Sigmoid colon (tissue), 7 donors: Measurements from ENCODE around the gene CIITA. TPM values are rescaled to one million over a fixed set of nuclear protein-coding genes. Genes with fewer than 3 reads are reported as not detected.

Experiments
- DNase-seq: peaks from one replicate; pipeline ENCODE4 v3.0.0-alpha.2; 2019
- H3K27ac ChIP-seq, 4 donors: fragments of 200-600 bp; sonication (generic); one replicate each; pipeline ENCODE4 v1.5.1; 2016 to 2019; ENCODE audit warnings: mild to moderate bottlenecking in 1 of 4
- H3K27me3 ChIP-seq, 3 donors: fragments of 200-600 bp; sonication (generic); one replicate each; pipeline ENCODE4 v1.5.1; 2019; ENCODE audit warnings: mild to moderate bottlenecking in 1 of 3
- H3K36me3 ChIP-seq, 4 donors: fragments of 200-600 bp; sonication (generic); one replicate each; pipeline ENCODE4 v1.5.1; 2016 to 2019
- H3K4me1 ChIP-seq, 4 donors: fragments of 200-600 bp; sonication (generic); one replicate each; pipeline ENCODE4 v1.5.1; 2017 to 2019
- H3K4me3 ChIP-seq, 4 donors: fragments of 200-600 bp; sonication (generic); one replicate each; pipeline ENCODE4 v1.5.1; 2017 to 2019; ENCODE audit warnings: mild to moderate bottlenecking in 2 of 4, moderate library complexity in 1 of 4
- H3K9me3 ChIP-seq, 4 donors: fragments of 200-600 bp in 3 of 4; sonication (generic) in 3 of 4; one replicate each; pipeline versions ENCODE4 v1.5.1 to v1.6.1; 2013 to 2019
- CTCF ChIP-seq, 4 experiments: fragments of 450-650 bp in 3 of 4; fragments of 200-600 bp in 1 of 4; IDR thresholded peaks; one replicate each; pipeline ENCODE4 v1.5.1; 2016 to 2019; ENCODE audit warnings: antibody characterized with exemption in 4 of 4, mild to moderate bottlenecking in 3 of 4, moderate library complexity in 2 of 4
- EP300 ChIP-seq, 4 donors: sonication (generic); formaldehyde crosslinking; IDR thresholded peaks; one replicate each; pipeline ENCODE4 v1.6.1; 2017; ENCODE audit warnings: antibody characterized with exemption in 4 of 4
- POLR2A ChIP-seq, 2 donors: fragments of 450-650 bp; IDR thresholded peaks; one replicate each; pipeline ENCODE4 v1.6.1; 2016; ENCODE audit warnings: antibody characterized with exemption in 2 of 2, mild to moderate bottlenecking in 2 of 2, moderate library complexity in 2 of 2
- POLR2AphosphoS5 ChIP-seq, 4 donors: sonication (generic); formaldehyde crosslinking; IDR thresholded peaks; one replicate each; pipeline ENCODE4 v1.6.1; 2017; ENCODE audit warnings: antibody characterized with exemption in 4 of 4
- WGBS, 2 donors: extraction: QIAGEN DNeasy Blood & Tissue Kit; methylation state at CpG; one replicate each; pipeline ENCODE4 v1.1.7; 2013; 5-methylcytosine and 5-hydroxymethylcytosine counted together
- intact Hi-C: fragments of 100-400 bp; cut with DNase I; formaldehyde crosslinking; loops from one replicate; pipeline ENCODE4 v1.15.1; 2023
- polyA plus RNA-seq, 3 donors: library from polyadenylated mRNA; stranded (reverse); fragments of 200-250 nt; gene quantifications; one replicate each; pipeline ENCODE4 v1.2.3, GENCODE V29; 2013
- total RNA-seq, 4 donors: library from RNA; depleted of rRNA; stranded (reverse); fragments of >200 nt; gene quantifications; one replicate each; pipeline ENCODE4 v1.1.0, GENCODE V29; 2016
- donor health status: healthy with polysubstance abuse.
- donor health status: Bipolar disorder and iron deficiency.
- donor health status: healthy.

The CIITA gene
- total and polyA plus RNA-seq, 7 donors = 1.2 to 53.9 (median 9.7) TPM

GRCh38 chr16:10835281-10835931, 41.6 kb upstream of the CIITA start:
- intact Hi-C loops = no loop called here
- WGBS, 2 donors = 81 to 87% methylated on average over 7 of the region's 7 CpGs
- Histone ChIP-seq H3K27me3 (no peaks in the 10 kb centered on the region), H3K4me1 (peaks cover 0 to 3% (median 0%) of the 10 kb centered on the region in 4 donors), H3K27ac (no peak overlapping the region), H3K9me3 (no peaks in the 10 kb centered on the region), H3K36me3 (no peaks in the 10 kb centered on the region), H3K4me3 (no peak overlapping the region)
- TF ChIP-seq POLR2A (IDR thresholded peaks at IDR 0.05) (no peak), CTCF (IDR thresholded peaks at IDR 0.05) (no peak), EP300 (IDR thresholded peaks at IDR 0.05) (no peak), POLR2AphosphoS5 (IDR thresholded peaks at IDR 0.05) (no peak)
- DNase-seq = no peak

GRCh38 chr16:10836174-10836853, 40.7 kb upstream of the CIITA start:
- Histone ChIP-seq H3K36me3 (no peaks in the 10 kb centered on the region), H3K9me3 (no peaks in the 10 kb centered on the region), H3K27me3 (peaks cover 0 to under 1% (median 0%) of the 10 kb centered on the region in 3 donors), H3K27ac (no peak overlapping the region), H3K4me1 (peaks cover 0 to 9% (median 0%) of the 10 kb centered on the region in 4 donors), H3K4me3 (no peak overlapping the region)
- TF ChIP-seq POLR2A (IDR thresholded peaks at IDR 0.05) = no peak
- TF ChIP-seq POLR2AphosphoS5 (IDR thresholded peaks at IDR 0.05) = no peak
- TF ChIP-seq CTCF (IDR thresholded peaks at IDR 0.05) = no peak
- no peak for DNase-seq
- intact Hi-C loops = no loop called here
- WGBS, 2 donors = 80 to 89% methylated on average over 1 of the region's 1 CpG

- DNase-seq = no peak
Measured at GRCh38 chr16:10838621-10839278, 38.3 kb upstream of the CIITA start.

GRCh38 chr16:10839279-10839666, 37.7 kb upstream of the CIITA start:
- Histone ChIP-seq H3K9me3 (no peaks in the 10 kb centered on the region), H3K36me3 (no peaks in the 10 kb centered on the region), H3K27me3 (peaks cover 0 to 22% (median 0%) of the 10 kb centered on the region in 3 donors), H3K27ac (no peak overlapping the region), H3K4me1 (peaks cover 0 to 9% (median 0%) of the 10 kb centered on the region in 4 donors), H3K4me3 (no peak overlapping the region)
- WGBS, 2 donors = 27 to 63% methylated on average over 6 of the region's 6 CpGs
- no peak for DNase-seq
- intact Hi-C loops = no loop called here
- no peak for TF ChIP-seq CTCF (IDR thresholded peaks at IDR 0.05)
- TF ChIP-seq POLR2A (IDR thresholded peaks at IDR 0.05) = no peak
- TF ChIP-seq POLR2AphosphoS5 (IDR thresholded peaks at IDR 0.05) = no peak

More at GRCh38 chr16:10838621-10839278, 38.3 kb upstream of the CIITA start:
- no peak overlapping the region for H3K4me3 ChIP-seq
- intact Hi-C loops = no loop called here
- peaks cover 0 to 22% (median 0%) of the 10 kb centered on the region in 3 donors for H3K27me3 ChIP-seq
- no peak overlapping the region for H3K27ac ChIP-seq
- WGBS, 2 donors = 75 to 89% methylated on average over 10 of the region's 10 CpGs
- H3K36me3 ChIP-seq = no peaks in the 10 kb centered on the region
- peaks cover 0 to 9% (median 0%) of the 10 kb centered on the region in 4 donors for H3K4me1 ChIP-seq
- no peak for TF ChIP-seq EP300 (IDR thresholded peaks at IDR 0.05)
- H3K9me3 ChIP-seq = no peaks in the 10 kb centered on the region

GRCh38 chr16:10840703-10841102, 36.3 kb upstream of the CIITA start:
- no peak for TF ChIP-seq EP300 (IDR thresholded peaks at IDR 0.05)
- no peak for TF ChIP-seq POLR2A (IDR thresholded peaks at IDR 0.05)
- TF ChIP-seq POLR2AphosphoS5 (IDR thresholded peaks at IDR 0.05) = no peak
- no peak for TF ChIP-seq CTCF (IDR thresholded peaks at IDR 0.05)
- Histone ChIP-seq H3K4me1 (peaks cover 0 to 9% (median 0%) of the 10 kb centered on the region in 4 donors), H3K4me3 (peak overlapping the region in 2 of 4 donors; percentile 1), H3K27ac (no peak overlapping the region), H3K36me3 (no peaks in the 10 kb centered on the region), H3K9me3 (no peaks in the 10 kb centered on the region), H3K27me3 (peaks cover 0 to 25% (median 0%) of the 10 kb centered on the region in 3 donors)
- DNase-seq = no peak
- 68 to 74% methylated on average over 16 of the region's 16 CpGs for WGBS, 2 donors
- intact Hi-C loops = no loop called here
